ENCODE results near the gene GPRIN2.
A peak's percentile ranks its signal among the peaks of the same experiment; 100 is the strongest.

Gene GPRIN2

GRCh38 chr10:46546591-46547540 is 9.6 kb downstream of the GPRIN2 start:
- no peak overlapping the region for H2AFZ ChIP-seq (ENCODE audit: low read length)
- H3K9me3 ChIP-seq (replicated peaks in 1 of 2; ENCODE audit: control insufficient read depth in 2 of 2, insufficient read depth in 1 of 2, low read depth in 1 of 2, low read length in 2 of 2), result no peaks in the 10 kb centered on the region
- H3K23ac ChIP-seq (ENCODE audit: low read depth, low read length, poor library complexity), result no peak overlapping the region
- H2BK12ac ChIP-seq (ENCODE audit: low read length), result no peak overlapping the region
- H3K27ac ChIP-seq (replicated peaks; ENCODE audit: low read length), result no peak overlapping the region
- peaks cover 0 to 7% of the 10 kb centered on the region in 2 donors for H3K36me3 ChIP-seq (replicated peaks in 1 of 2; ENCODE audit: control insufficient read depth in 2 of 2, insufficient read depth in 2 of 2, low read length in 2 of 2)
- H3K27me3 ChIP-seq (ENCODE audit: control insufficient read depth in 3 of 3, insufficient read depth in 3 of 3, low read depth in 1 of 3, low read length in 3 of 3), result peaks cover 0 to 68% (median 0%) of the 10 kb centered on the region in 3 experiments
- H3K79me1 ChIP-seq (ENCODE audit: low read depth, low read length), result peaks cover 2% of the 10 kb centered on the region
- no CpG with 5 or more reads among the region's 11 CpGs for WGBS, 2 donors (ENCODE audit: extremely low coverage in 2 of 2, insufficient read length in 2 of 2, insufficient replicate concordance in 1 of 2)
- H2AK5ac ChIP-seq (ENCODE audit: low read depth, low read length), result peak overlapping the region; percentile 10
- no peak overlapping the region for H4K8ac ChIP-seq (ENCODE audit: low read depth, low read length)
- H3K9ac ChIP-seq (ENCODE audit: low read depth, low read length, poor library complexity), result peak overlapping the region; percentile 13
- no peak overlapping the region for H3K4me2 ChIP-seq (ENCODE audit: insufficient read depth, low read length, poor library complexity, severe bottlenecking)
- H3K4me1 ChIP-seq (ENCODE audit: control insufficient read depth in 2 of 2, insufficient read depth in 1 of 2, low read depth in 1 of 2, low read length in 2 of 2), result peaks cover 0 to 16% of the 10 kb centered on the region in 2 donors
- no peak for DNase-seq (ENCODE audit: low spot score)
- no peak overlapping the region for H4K91ac ChIP-seq (ENCODE audit: low read depth, low read length, poor library complexity)
- no peak overlapping the region for H2BK15ac ChIP-seq (ENCODE audit: low read length)
- peak overlapping the region; percentile 6 for H3K18ac ChIP-seq (ENCODE audit: low read length)
- no peak overlapping the region for H2BK5ac ChIP-seq (ENCODE audit: low read length)
- H3K4ac ChIP-seq (ENCODE audit: low read length), result no peak overlapping the region
- peak overlapping the region; percentile 10 for H3K14ac ChIP-seq (ENCODE audit: low read length)
- H3K4me3 ChIP-seq (ENCODE audit: low read length in 2 of 2), result peak overlapping the region in 1 of 2 donors; percentile 22
- no peak overlapping the region for H2BK120ac ChIP-seq (ENCODE audit: low read depth, low read length)

DNA sequence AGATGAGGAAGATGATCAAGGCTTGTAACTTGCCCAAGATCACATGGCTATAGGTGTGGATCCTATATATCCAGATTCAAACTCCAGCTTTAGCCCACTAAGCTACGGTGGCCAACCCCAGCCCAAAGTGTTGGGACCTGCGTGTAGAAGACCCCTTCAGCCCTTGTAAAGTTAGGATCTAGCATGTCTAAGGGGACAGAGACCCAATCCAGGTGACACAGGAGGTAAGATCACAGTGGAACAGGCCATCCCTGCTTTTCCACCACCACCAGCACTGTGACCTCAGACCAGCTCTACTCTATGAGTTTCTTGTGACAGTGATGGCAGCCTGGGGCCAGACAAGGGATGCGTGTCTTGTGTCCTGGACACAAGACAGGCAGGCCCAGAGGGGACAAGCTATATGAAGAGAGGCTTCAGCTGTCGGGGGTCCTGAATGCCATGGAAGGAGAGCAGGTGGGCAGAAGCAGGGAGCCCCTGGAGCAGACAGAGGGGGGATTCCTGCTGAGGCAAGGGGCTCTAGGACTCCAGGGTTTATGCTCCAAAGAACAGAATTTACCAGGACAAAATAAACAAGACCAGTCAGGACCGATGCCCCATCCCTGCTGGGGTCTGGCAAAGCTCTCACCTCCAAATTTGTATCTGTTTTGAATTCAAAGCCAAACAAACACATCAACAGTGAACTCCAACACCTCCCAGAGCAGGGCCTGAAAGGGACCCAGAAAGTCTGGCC is 10.4 kb downstream of the GPRIN2 start:
- no peak overlapping the region for H2BK120ac ChIP-seq (ENCODE audit: low read depth, low read length)
- no peak overlapping the region for H3K27ac ChIP-seq (replicated peaks; ENCODE audit: low read length)
- H2AK5ac ChIP-seq (ENCODE audit: low read depth, low read length), result no peak overlapping the region
- H3K4ac ChIP-seq (ENCODE audit: low read length), result no peak overlapping the region
- no peak overlapping the region for H4K91ac ChIP-seq (ENCODE audit: low read depth, low read length, poor library complexity)
- H3K4me2 ChIP-seq (ENCODE audit: insufficient read depth, low read length, poor library complexity, severe bottlenecking), result no peak overlapping the region
- H3K14ac ChIP-seq (ENCODE audit: low read length), result peak overlapping the region; percentile 1
- H4K8ac ChIP-seq (ENCODE audit: low read depth, low read length), result no peak overlapping the region
- peaks cover 2% of the 10 kb centered on the region for H3K79me1 ChIP-seq (ENCODE audit: low read depth, low read length)
- no peak overlapping the region for H2BK5ac ChIP-seq (ENCODE audit: low read length)
- H3K36me3 ChIP-seq (replicated peaks in 1 of 2; ENCODE audit: control insufficient read depth in 2 of 2, insufficient read depth in 2 of 2, low read length in 2 of 2), result peaks cover 0 to 6% of the 10 kb centered on the region in 2 donors
- no peak overlapping the region for H3K18ac ChIP-seq (ENCODE audit: low read length)
- peaks cover 0 to 64% (median 0%) of the 10 kb centered on the region in 3 experiments for H3K27me3 ChIP-seq (ENCODE audit: control insufficient read depth in 3 of 3, insufficient read depth in 3 of 3, low read depth in 1 of 3, low read length in 3 of 3)
- no peak for DNase-seq (ENCODE audit: low spot score)
- no peak overlapping the region for H2BK12ac ChIP-seq (ENCODE audit: low read length)
- peak overlapping the region in 1 of 2 donors; percentile 2 for H3K4me3 ChIP-seq (ENCODE audit: low read length in 2 of 2)
- no peak overlapping the region for H3K9ac ChIP-seq (ENCODE audit: low read depth, low read length, poor library complexity)
- no peak overlapping the region for H2AFZ ChIP-seq (ENCODE audit: low read length)
- H3K23ac ChIP-seq (ENCODE audit: low read depth, low read length, poor library complexity), result no peak overlapping the region
- no CpG with 5 or more reads among the region's 5 CpGs for WGBS, 2 donors (ENCODE audit: extremely low coverage in 2 of 2, insufficient read length in 2 of 2, insufficient replicate concordance in 1 of 2)
- H3K4me1 ChIP-seq (ENCODE audit: control insufficient read depth in 2 of 2, insufficient read depth in 1 of 2, low read depth in 1 of 2, low read length in 2 of 2), result peaks cover 0 to 20% of the 10 kb centered on the region in 2 donors
- H3K9me3 ChIP-seq (replicated peaks in 1 of 2; ENCODE audit: control insufficient read depth in 2 of 2, insufficient read depth in 1 of 2, low read depth in 1 of 2, low read length in 2 of 2), result no peaks in the 10 kb centered on the region
- no peak overlapping the region for H2BK15ac ChIP-seq (ENCODE audit: low read length)

DNA sequence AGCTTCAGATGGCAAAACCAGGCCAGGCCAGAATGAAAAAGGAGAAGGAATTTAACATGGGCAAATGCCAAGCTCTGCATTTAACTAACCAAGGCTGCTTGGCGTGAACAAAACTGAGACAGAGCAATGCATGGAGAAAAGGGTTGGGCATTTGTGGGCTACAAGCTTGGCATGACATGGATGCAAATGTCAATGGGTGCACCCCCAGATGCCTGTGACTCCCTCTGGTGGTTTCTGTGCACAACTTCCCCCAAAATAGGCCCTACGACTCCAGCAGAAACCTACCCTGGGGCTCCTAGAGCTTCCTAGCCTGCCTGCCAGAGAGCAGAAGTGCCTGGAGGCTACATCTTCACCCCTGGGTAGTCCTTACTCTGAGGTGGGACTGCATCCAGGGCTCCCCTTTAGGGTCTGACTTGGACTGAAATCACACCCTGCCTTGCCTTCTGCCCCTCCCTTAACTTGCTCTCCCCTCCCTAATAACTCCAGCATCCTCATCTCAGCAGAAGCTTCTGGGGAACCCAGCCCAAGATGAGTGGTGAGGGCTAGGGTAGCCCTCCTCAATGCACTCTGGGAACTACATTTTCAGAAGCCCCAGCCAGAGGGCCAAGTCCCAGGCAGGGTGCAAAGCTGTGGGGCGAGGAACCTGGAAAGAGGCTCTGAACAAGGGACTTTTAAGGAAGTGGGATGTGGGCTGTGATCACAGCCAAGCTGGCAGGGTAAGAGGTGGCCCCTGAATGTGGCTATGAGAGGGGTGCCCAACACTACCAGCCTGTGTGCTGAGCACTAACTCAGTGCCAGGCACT is 11.3 kb downstream of the GPRIN2 start:
- Histone ChIP-seq H2AFZ (ENCODE audit: low read length) (no peak overlapping the region), H3K14ac (ENCODE audit: low read length) (no peak overlapping the region)
- no peak for DNase-seq (ENCODE audit: low spot score)

More for the DNA sequence above, 11.3 kb downstream of the GPRIN2 start:
- Histone ChIP-seq H3K9me3 (replicated peaks in 1 of 2; ENCODE audit: control insufficient read depth in 2 of 2, insufficient read depth in 1 of 2, low read depth in 1 of 2, low read length in 2 of 2) (no peaks in the 10 kb centered on the region), H2BK5ac (ENCODE audit: low read length) (no peak overlapping the region), H3K27ac (replicated peaks; ENCODE audit: low read length) (no peak overlapping the region), H3K4me2 (ENCODE audit: insufficient read depth, low read length, poor library complexity, severe bottlenecking) (no peak overlapping the region), H3K4ac (ENCODE audit: low read length) (no peak overlapping the region), H3K27me3 (ENCODE audit: control insufficient read depth in 3 of 3, insufficient read depth in 3 of 3, low read depth in 1 of 3, low read length in 3 of 3) (peaks cover 0 to 67% (median 0%) of the 10 kb centered on the region in 3 experiments), H2AK5ac (ENCODE audit: low read depth, low read length) (no peak overlapping the region), H2BK12ac (ENCODE audit: low read length) (no peak overlapping the region), H3K36me3 (replicated peaks in 1 of 2; ENCODE audit: control insufficient read depth in 2 of 2, insufficient read depth in 2 of 2, low read length in 2 of 2) (peaks cover 0 to 5% of the 10 kb centered on the region in 2 donors), H3K23ac (ENCODE audit: low read depth, low read length, poor library complexity) (no peak overlapping the region), H3K4me3 (ENCODE audit: low read length in 2 of 2) (no peak overlapping the region), H3K4me1 (ENCODE audit: control insufficient read depth in 2 of 2, insufficient read depth in 1 of 2, low read depth in 1 of 2, low read length in 2 of 2) (peaks cover 0 to 23% of the 10 kb centered on the region in 2 donors), H2BK15ac (ENCODE audit: low read length) (no peak overlapping the region), H3K79me1 (ENCODE audit: low read depth, low read length) (peaks cover 2% of the 10 kb centered on the region), H4K8ac (ENCODE audit: low read depth, low read length) (no peak overlapping the region), H3K18ac (ENCODE audit: low read length) (no peak overlapping the region), H2BK120ac (ENCODE audit: low read depth, low read length) (no peak overlapping the region), H3K9ac (ENCODE audit: low read depth, low read length, poor library complexity) (no peak overlapping the region), H4K91ac (ENCODE audit: low read depth, low read length, poor library complexity) (no peak overlapping the region)
- WGBS, 2 donors (ENCODE audit: extremely low coverage in 2 of 2, insufficient read length in 2 of 2, insufficient replicate concordance in 1 of 2), result no CpG with 5 or more reads among the region's 3 CpGs
